Tibial nerve (tissue), 4 donors: ENCODE results near the gene FGD4.

Source experiments
- EP300 ChIP-seq, 2 donors: sonication (generic); formaldehyde crosslinking; IDR thresholded peaks; one replicate each; pipeline ENCODE4 v1.6.1; 2017; ENCODE audit warnings: antibody characterized with exemption in 2 of 2, mild to moderate bottlenecking in 1 of 2
- POLR2A ChIP-seq, 2 donors: fragments of 450-650 bp; IDR thresholded peaks; one replicate each; pipeline ENCODE4 v1.6.1; 2017; ENCODE audit warnings: antibody characterized with exemption in 2 of 2, mild to moderate bottlenecking in 2 of 2, moderate library complexity in 2 of 2
- TF ChIP-seq, protein P1 (sequence below), 5 experiments: fragments of 200-600 bp in 3 of 5; fragments of 450-650 bp in 2 of 5; sonication (generic) in 3 of 5; IDR thresholded peaks; one replicate each; pipeline ENCODE4 v1.5.1; 2016 to 2019; ENCODE audit warnings: antibody characterized with exemption in 5 of 5, mild to moderate bottlenecking in 3 of 5, moderate library complexity in 2 of 5

DNA sequence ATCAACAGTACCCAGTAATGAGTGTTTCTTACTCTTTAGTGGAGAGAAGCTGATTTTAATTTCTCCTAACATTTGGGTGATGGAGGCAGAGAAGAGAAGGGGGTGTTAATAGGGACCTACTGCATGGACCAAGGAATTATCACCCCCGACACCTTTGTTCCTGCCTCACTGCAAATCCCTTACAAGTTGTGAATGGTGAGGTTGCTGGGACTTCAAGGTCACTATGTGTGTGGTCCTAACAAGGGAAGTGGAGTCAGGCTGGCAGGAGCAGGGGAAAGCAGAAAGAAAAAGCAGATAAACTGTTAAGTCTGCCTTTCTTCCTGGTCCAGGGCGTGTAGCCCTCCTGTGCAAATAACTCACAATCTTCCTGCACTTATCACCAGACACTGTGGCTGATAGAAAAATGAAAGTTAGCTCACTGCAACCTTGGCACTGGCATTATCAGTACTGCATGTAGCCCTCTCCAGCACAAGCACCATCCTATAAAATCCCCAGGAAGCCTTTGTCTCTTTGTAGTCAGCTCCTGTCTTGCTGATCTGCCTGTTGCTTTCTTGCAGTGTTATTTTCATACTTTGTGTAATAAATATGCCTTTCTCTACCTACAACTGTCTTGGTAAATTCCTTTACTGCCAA lies 167.4 kb downstream of the FGD4 start:
- TF ChIP-seq, protein P1, sequence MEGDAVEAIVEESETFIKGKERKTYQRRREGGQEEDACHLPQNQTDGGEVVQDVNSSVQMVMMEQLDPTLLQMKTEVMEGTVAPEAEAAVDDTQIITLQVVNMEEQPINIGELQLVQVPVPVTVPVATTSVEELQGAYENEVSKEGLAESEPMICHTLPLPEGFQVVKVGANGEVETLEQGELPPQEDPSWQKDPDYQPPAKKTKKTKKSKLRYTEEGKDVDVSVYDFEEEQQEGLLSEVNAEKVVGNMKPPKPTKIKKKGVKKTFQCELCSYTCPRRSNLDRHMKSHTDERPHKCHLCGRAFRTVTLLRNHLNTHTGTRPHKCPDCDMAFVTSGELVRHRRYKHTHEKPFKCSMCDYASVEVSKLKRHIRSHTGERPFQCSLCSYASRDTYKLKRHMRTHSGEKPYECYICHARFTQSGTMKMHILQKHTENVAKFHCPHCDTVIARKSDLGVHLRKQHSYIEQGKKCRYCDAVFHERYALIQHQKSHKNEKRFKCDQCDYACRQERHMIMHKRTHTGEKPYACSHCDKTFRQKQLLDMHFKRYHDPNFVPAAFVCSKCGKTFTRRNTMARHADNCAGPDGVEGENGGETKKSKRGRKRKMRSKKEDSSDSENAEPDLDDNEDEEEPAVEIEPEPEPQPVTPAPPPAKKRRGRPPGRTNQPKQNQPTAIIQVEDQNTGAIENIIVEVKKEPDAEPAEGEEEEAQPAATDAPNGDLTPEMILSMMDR (IDR thresholded peaks at IDR 0.05), result no peak
- TF ChIP-seq POLR2A (IDR thresholded peaks at IDR 0.05), result no peak
- TF ChIP-seq EP300 (IDR thresholded peaks at IDR 0.05), result no peak
